Hepatocyte (in vitro differentiated cells): ENCODE data around the gene FFAR4. TPM values are rescaled to one million over a fixed set of nuclear protein-coding genes. Genes with fewer than 3 reads are reported as not detected.

Experiments
- DNase-seq: peaks from one replicate; pipeline ENCODE4 v3.0.0-alpha.2; 2016; ENCODE audit warnings: low spot score
- H2AFZ ChIP-seq: fragments of 200-600 bp; sonication (generic); 2 replicates; pipeline ENCODE4 v1.6.0; 2016; ENCODE audit warnings: antibody characterized with exemption, mild to moderate bottlenecking
- H3K27ac ChIP-seq: fragments of 200-600 bp; sonication (generic); 2 replicates; pipeline ENCODE4 v1.5.1; 2016; ENCODE audit warnings: mild to moderate bottlenecking
- H3K27me3 ChIP-seq: fragments of 200-600 bp; sonication (generic); 2 replicates; pipeline ENCODE4 v1.6.1; 2016
- H3K36me3 ChIP-seq: fragments of 200-600 bp; sonication (generic); replicated peaks from 2 replicates; pipeline ENCODE4 v1.5.1; 2016; ENCODE audit warnings: low read depth; ENCODE audit not compliant: insufficient read depth
- H3K4me1 ChIP-seq: fragments of 200-600 bp; sonication (generic); 2 replicates; pipeline ENCODE4 v1.5.1; 2016; ENCODE audit warnings: mild to moderate bottlenecking, moderate library complexity; ENCODE audit not compliant: insufficient read depth
- H3K4me2 ChIP-seq: fragments of 200-600 bp; sonication (generic); 2 replicates; pipeline ENCODE4 v1.6.0; 2016
- H3K4me3 ChIP-seq: fragments of 200-600 bp; sonication (generic); 2 replicates; pipeline ENCODE4 v1.5.1; 2016; ENCODE audit warnings: mild to moderate bottlenecking
- H3K79me2 ChIP-seq: fragments of 200-600 bp; sonication (generic); 2 replicates; pipeline ENCODE4 v1.6.0; 2017; ENCODE audit warnings: mild to moderate bottlenecking
- H3K9me2 ChIP-seq: fragments of 200-600 bp; sonication (generic); replicated peaks from 2 replicates; pipeline ENCODE4 v1.6.0; 2017; ENCODE audit warnings: mild to moderate bottlenecking; ENCODE audit not compliant: insufficient read depth
- H3K9me3 ChIP-seq: fragments of 200-600 bp; sonication (generic); 2 replicates; pipeline ENCODE4 v1.5.1; 2016; ENCODE audit warnings: low read depth, mild to moderate bottlenecking
- H4K20me1 ChIP-seq: fragments of 200-600 bp; sonication (generic); 2 replicates; pipeline ENCODE4 v1.6.0; 2016; ENCODE audit warnings: mild to moderate bottlenecking; ENCODE audit not compliant: insufficient read depth, poor library complexity, severe bottlenecking
- CTCF ChIP-seq: fragments of 200-600 bp; sonication (generic); IDR thresholded peaks from 2 replicates; pipeline ENCODE4 v1.5.1; 2016; ENCODE audit warnings: antibody characterized with exemption, mild to moderate bottlenecking; ENCODE audit not compliant: poor library complexity
- EZH2 ChIP-seq: fragments of 200-600 bp; sonication (generic); IDR thresholded peaks from 2 replicates; pipeline ENCODE4 v1.6.1; 2016; ENCODE audit warnings: antibody characterized with exemption, mild to moderate bottlenecking, borderline replicate concordance
- EZH2phosphoT487 ChIP-seq: fragments of 200-600 bp; sonication (generic); IDR thresholded peaks from one replicate; pipeline ENCODE4 v1.6.1; 2018; ENCODE audit warnings: antibody characterized with exemption, mild to moderate bottlenecking, low read depth, moderate library complexity; ENCODE audit not compliant: unreplicated experiment, severe bottlenecking
- WGBS: methylation state at CpG from one replicate; pipeline ENCODE4 v1.1.6; 2016; ENCODE audit warnings: low lambda C conversion rate; ENCODE audit errors: missing lambda C conversion rate; 5-methylcytosine and 5-hydroxymethylcytosine counted together
- polyA plus RNA-seq: library from polyadenylated mRNA; unstranded; fragments of >200 nt; fragmentation: Nextera tagmentation; extraction: Ambion mirVana; gene quantifications from 2 replicates; pipeline ENCODE4 v1.2.1, GENCODE V29; 2016
- total RNA-seq: library from RNA; depleted of rRNA; stranded (reverse); fragments of >200 nt; gene quantifications from 2 replicates; pipeline ENCODE4 v1.2.3, GENCODE V29; 2014

FFAR4 gene
- total and polyA plus RNA-seq, 2 experiments from 2014 or later: 0.53 TPM; not detected in 1

GRCh38 chr10:93629647-93630305, 63.3 kb downstream of the FFAR4 start:
- Histone ChIP-seq H3K9me2 (no peaks in the 10 kb centered on the region), H3K9me3 (no peaks in the 10 kb centered on the region), H3K4me3 (no peak overlapping the region), H3K79me2 (no peaks in the 10 kb centered on the region), H3K27ac (no peak overlapping the region), H3K4me1 (no peaks in the 10 kb centered on the region), H2AFZ (no peak overlapping the region), H4K20me1 (no peaks in the 10 kb centered on the region), H3K27me3 (no peaks in the 10 kb centered on the region), H3K4me2 (no peak overlapping the region), H3K36me3 (no peaks in the 10 kb centered on the region)
- 69% methylated on average over 7 of the region's 7 CpGs for WGBS
- no peak for DNase-seq
- TF ChIP-seq EZH2phosphoT487 (no peak), EZH2 (no peak), CTCF (no peak)

- Histone ChIP-seq H3K9me3 (no peaks in the 10 kb centered on the region), H3K27me3 (no peaks in the 10 kb centered on the region), H3K4me1 (no peaks in the 10 kb centered on the region), H3K9me2 (no peaks in the 10 kb centered on the region), H3K79me2 (no peaks in the 10 kb centered on the region), H3K27ac (no peak overlapping the region), H3K4me3 (no peak overlapping the region), H4K20me1 (no peaks in the 10 kb centered on the region), H3K4me2 (no peak overlapping the region), H3K36me3 (no peaks in the 10 kb centered on the region), H2AFZ (no peak overlapping the region)
- 83% methylated on average over 15 of the region's 15 CpGs for WGBS
- no peak for DNase-seq
- TF ChIP-seq EZH2 (no peak), EZH2phosphoT487 (no peak), CTCF (no peak)
Measured at GRCh38 chr10:93630625-93631557, 64.4 kb downstream of the FFAR4 start.

Other genes with a start within 250 kb of the FFAR4 start
- gene MYOF, start 84.3 kb upstream of the FFAR4 start, total RNA-seq: 41.8 and 47.9 TPM in 2 replicates
- 16.6 and 28.0 TPM in 2 replicates for gene MYOF, start 84.3 kb upstream of the FFAR4 start, polyA plus RNA-seq
- 3.6 and 4.0 TPM in 2 replicates for gene CEP55, start 70.1 kb upstream of the FFAR4 start, total RNA-seq
- 5.4 and 5.9 TPM in 2 replicates for gene CEP55, start 70.1 kb upstream of the FFAR4 start, polyA plus RNA-seq
- gene RBP4, start 34.6 kb downstream of the FFAR4 start, total RNA-seq: 494 and 527 TPM in 2 replicates
- gene RBP4, start 34.6 kb downstream of the FFAR4 start, polyA plus RNA-seq: 761 and 997 TPM in 2 replicates
- 0.07 and 0.08 TPM in 2 replicates for gene PDE6C, start 45.9 kb downstream of the FFAR4 start, total RNA-seq
- gene PDE6C, start 45.9 kb downstream of the FFAR4 start, polyA plus RNA-seq: 0.15 TPM in 1 of 2 replicates, not detected in the other
- 11.4 and 12.9 TPM in 2 replicates for gene FRA10AC1, start 135.9 kb downstream of the FFAR4 start, total RNA-seq
- 14.9 TPM in 2 replicates for gene FRA10AC1, start 135.9 kb downstream of the FFAR4 start, polyA plus RNA-seq
- gene LGI1, start 191.3 kb downstream of the FFAR4 start, total RNA-seq: 0.60 and 2.6 TPM in 2 replicates
- 0.21 and 0.56 TPM in 2 replicates for gene LGI1, start 191.3 kb downstream of the FFAR4 start, polyA plus RNA-seq